Pancreas (tissue), 10 donors: ENCODE data around the gene ACOT13. TPM values are rescaled to one million over a fixed set of nuclear protein-coding genes. Genes with fewer than 3 reads are reported as not detected.
A peak's percentile ranks its signal among the peaks of the same experiment; 100 is the strongest.

Experiments used
- ATAC-seq, 4 donors: fragments of 200-7000 bp; cut with Tn5 transposase; one replicate each; pipeline versions ENCODE4 v1.8.0 to v1.9.1; 2020; ENCODE audit warnings: mild to moderate bottlenecking in 4 of 4, moderate library complexity in 4 of 4
- DNase-seq, 6 donors: peaks; one replicate each; pipeline ENCODE4 v3.0.0-alpha.2; 2020
- FAIRE-seq: peaks from 2 replicates; lab custom pipeline; 2012; peaks lifted over from hg19 to GRCh38; lab: Jason Lieb, UNC
- H3K27ac ChIP-seq, 4 donors: fragments of 200-600 bp; sonication (generic); 1 replicate in 3 of 4; 2 replicates in 1 of 4; pipeline versions ENCODE4 v1.5.0 to v1.8.0; 2020
- H3K27me3 ChIP-seq, 4 donors: fragments of 200-600 bp; one replicate each; pipeline ENCODE4 v1.8.0; 2021
- H3K36me3 ChIP-seq, 3 donors: fragments of 200-600 bp; sonication (generic) in 1 of 3; one replicate each; pipeline versions ENCODE4 v1.5.0 to v1.8.0; 2020 to 2021
- H3K4me1 ChIP-seq, 3 donors: fragments of 200-600 bp; one replicate each; pipeline ENCODE4 v1.8.0; 2021
- H3K4me3 ChIP-seq, 4 donors: fragments of 200-600 bp; sonication (generic) in 2 of 4; one replicate each; pipeline versions ENCODE4 v1.5.0 to v1.8.0; 2020 to 2021
- H3K9me3 ChIP-seq, 4 donors: fragments of 200-600 bp; one replicate each; pipeline ENCODE4 v1.8.0; 2021
- CTCF ChIP-seq, 4 donors: fragments of 200-600 bp; sonication (generic) in 3 of 4; IDR thresholded peaks; one replicate each; pipeline versions ENCODE4 v1.5.0 to v1.8.0; 2021; ENCODE audit warnings: antibody characterized with exemption in 4 of 4
- WGBS, 2 donors: extraction: QIAGEN DNeasy Blood & Tissue Kit; methylation state at CpG; one replicate each; pipeline ENCODE4 v1.1.7; 2013; 5-methylcytosine and 5-hydroxymethylcytosine counted together
- intact Hi-C, 3 donors: fragments of 100-400 bp; cut with DNase I; formaldehyde crosslinking; loops; one replicate each; pipeline versions ENCODE4 v1.11.1 to v1.14.2; 2022
- polyA plus RNA-seq, 2 donors: library from polyadenylated mRNA; stranded (reverse); fragments of 200-250 nt; gene quantifications; one replicate each; pipeline ENCODE4 v1.2.3, GENCODE V29; 2013
- total RNA-seq, 6 donors: library from RNA; stranded (reverse); fragmentation: NEBNext Ultra II Directional in 4 of 6; extraction: Animal tissue kit (Norgen Biotek cat#: 25700) in 4 of 6; gene quantifications; one replicate each; pipeline versions ENCODE4 v1.2.1 to v1.2.4, GENCODE V29; 2021 to 2023
- donor health status: healthy with polysubstance abuse.
- donor health status: DM: no; HTN: no; CAD: no; lungs with moderate emphysema.
- donor health status: DM: no; HTN: no; CAD: no.
- donor health status: control.
- donor health status: control.
- donor health status: Bipolar disorder and iron deficiency.
- donor health status: DM: yes; HTN: yes; CAD: no.
- donor health status: DM: no; HTN: no; CAD: no.
- donor health status: DM: no; HTN: no; CAD: no.
- donor health status: DM: yes; HTN: yes; CAD: no.

Gene ACOT13
- total and polyA plus RNA-seq, 8 donors: 7.1 to 17.7 (median 10.2) TPM

- Histone ChIP-seq H3K4me3 (no peak overlapping the region), H3K36me3 (no peaks in the 10 kb centered on the region), H3K4me1 (peaks cover 0 to 10% (median 3%) of the 10 kb centered on the region in 3 donors), H3K27me3 (no peaks in the 10 kb centered on the region), H3K9me3 (no peaks in the 10 kb centered on the region), H3K27ac (no peak overlapping the region)
- intact Hi-C loops: no loop called here
- TF ChIP-seq CTCF (IDR thresholded peaks at IDR 0.05): no peak
- DNase-seq (no peak), ATAC-seq (no peak), FAIRE-seq (no peak)
Measured at GRCh38 chr6:24740861-24741260, 74.0 kb downstream of the ACOT13 start.

- 94 to 95% methylated on average over 5 of the region's 5 CpGs for WGBS, 2 donors
- intact Hi-C loops: no loop called here
- no peaks in the 10 kb centered on the region for H3K36me3 ChIP-seq
- no peak for DNase-seq
- H3K27ac ChIP-seq: peak overlapping the region in 1 of 4 donors; percentile 38
- FAIRE-seq: no peak
- no peak for ATAC-seq
- peaks cover 0 to 10% (median 3%) of the 10 kb centered on the region in 3 donors for H3K4me1 ChIP-seq
- H3K27me3 ChIP-seq: no peaks in the 10 kb centered on the region
- no peak overlapping the region for H3K4me3 ChIP-seq
- no peaks in the 10 kb centered on the region for H3K9me3 ChIP-seq
- no peak for TF ChIP-seq CTCF (IDR thresholded peaks at IDR 0.05)
Measured at GRCh38 chr6:24742216-24742738, 75.4 kb downstream of the ACOT13 start.

- Histone ChIP-seq H3K4me3 (no peak overlapping the region), H3K4me1 (peaks cover 0 to 10% (median 3%) of the 10 kb centered on the region in 3 donors), H3K27me3 (no peaks in the 10 kb centered on the region), H3K9me3 (no peaks in the 10 kb centered on the region), H3K36me3 (no peaks in the 10 kb centered on the region), H3K27ac (peak overlapping the region in 2 of 4 donors; percentile 38 to 60)
- intact Hi-C loops: no loop called here
- 73 to 86% methylated on average over 2 of the region's 2 CpGs for WGBS, 2 donors
- peak in 1 of 6 donors; percentile 40 for DNase-seq
- FAIRE-seq: no peak
- TF ChIP-seq CTCF (IDR thresholded peaks at IDR 0.05): no peak
- peak; percentile 49 to 88 (median 70) for ATAC-seq
Measured at GRCh38 chr6:24743265-24743943, 76.5 kb downstream of the ACOT13 start.

- Histone ChIP-seq H3K27me3 (no peaks in the 10 kb centered on the region), H3K4me1 (peaks cover 0 to 10% (median 3%) of the 10 kb centered on the region in 3 donors), H3K9me3 (no peaks in the 10 kb centered on the region), H3K27ac (peak overlapping the region in 2 of 4 donors; percentile 38 to 60), H3K36me3 (no peaks in the 10 kb centered on the region), H3K4me3 (no peak overlapping the region)
- DNase-seq (no peak), ATAC-seq (peak in 2 of 4 donors; percentile 28 to 39), FAIRE-seq (no peak)
- WGBS, 2 donors: 78 to 79% methylated on average over 3 of the region's 3 CpGs
- no peak for TF ChIP-seq CTCF (IDR thresholded peaks at IDR 0.05)
- intact Hi-C loops: no loop called here
Measured at GRCh38 chr6:24743944-24744335, 77.1 kb downstream of the ACOT13 start.

- peaks cover 0 to 10% (median 0%) of the 10 kb centered on the region in 3 donors for H3K4me1 ChIP-seq
- intact Hi-C loops: no loop called here
- no peaks in the 10 kb centered on the region for H3K9me3 ChIP-seq
- 78 to 91% methylated on average over 5 of the region's 5 CpGs for WGBS, 2 donors
- H3K36me3 ChIP-seq: no peaks in the 10 kb centered on the region
- ATAC-seq: peak in 2 of 4 donors; percentile 48 to 67
- DNase-seq: no peak
- no peak for TF ChIP-seq CTCF (IDR thresholded peaks at IDR 0.05)
- no peak overlapping the region for H3K4me3 ChIP-seq
- no peaks in the 10 kb centered on the region for H3K27me3 ChIP-seq
- peak overlapping the region in 1 of 4 donors; percentile 44 for H3K27ac ChIP-seq
- FAIRE-seq: no peak
Measured at GRCh38 chr6:24744911-24745310, 78.0 kb downstream of the ACOT13 start.
